ENCODE results near the gene LSM4. TPM values are rescaled to one million over a fixed set of nuclear protein-coding genes. Genes with fewer than 3 reads are reported as not detected.

LSM4 gene
- total and polyA plus RNA-seq, 2 of the 13 experiments (the other 11 are each of a cell fraction or from before 2014, with no cell fraction given): 65.8 to 166 TPM

- TF ChIP-seq ZBED4 (CRISPR knock-in tag; IDR thresholded peaks at IDR 0.05; ENCODE audit: borderline replicate concordance): no peak
- TF ChIP-seq SOX13 (IDR thresholded peaks at IDR 0.05): no peak
- no peak for TF ChIP-seq SOX13 (CRISPR knock-in tag; conservative IDR thresholded peaks at IDR 0.05 in 1 of 2, IDR thresholded peaks at IDR 0.05 in 1 of 2)
- no peak for TF ChIP-seq ETS1 (CRISPR knock-in tag; IDR thresholded peaks at IDR 0.05)
- no peak for TF ChIP-seq ZNF468 (CRISPR knock-in tag; IDR thresholded peaks at IDR 0.05)
- TF ChIP-seq NR3C1 (CRISPR knock-in tag; IDR thresholded peaks at IDR 0.05): no peak
- TF ChIP-seq ZNF143 (CRISPR knock-in tag; IDR thresholded peaks at IDR 0.05): no peak
- TF ChIP-seq NBN (conservative IDR thresholded peaks at IDR 0.05): no peak
These were observed 43.2 kb downstream of the LSM4 start (continued) for GRCh38 chr19:18279516-18280246.
